Hair follicle dermal papilla cell (primary cell): ENCODE data around the gene ITLN2. TPM values are rescaled to one million over a fixed set of nuclear protein-coding genes. Genes with fewer than 3 reads are reported as not detected.

Experiments
- total RNA-seq: library from RNA; depleted of rRNA; stranded (reverse); fragments of >200 nt; gene quantifications from 2 replicates; pipeline ENCODE4 v1.2.3, GENCODE V29; 2012

ITLN2 gene
- not detected in 2 replicates for total RNA-seq

GRCh38 chr1:160954158-160955104 lies at the start of gene ITLN2:
Gene ITLN2, minus strand, starts transcription at chr1:160954809. Its CDS starts 68 bp downstream, at chr1:160954741.

Other genes with a start within 250 kb of the ITLN2 start
- gene CD48, start 243.0 kb downstream of the ITLN2 start, total RNA-seq: not detected in 2 replicates
- not detected in 2 replicates for gene SLAMF7, start 215.6 kb downstream of the ITLN2 start, total RNA-seq
- not detected in 2 replicates for gene LY9, start 158.6 kb downstream of the ITLN2 start, total RNA-seq
- gene CD244, start 91.9 kb downstream of the ITLN2 start, total RNA-seq: not detected in 2 replicates
- not detected in 2 replicates for gene ITLN1, start 69.6 kb downstream of the ITLN2 start, total RNA-seq
- gene F11R, start 66.3 kb upstream of the ITLN2 start, total RNA-seq: 2.1 and 3.6 TPM in 2 replicates
- gene TSTD1, start 84.2 kb upstream of the ITLN2 start, total RNA-seq: 1.5 TPM in 1 of 2 replicates, not detected in the other
- 60.5 and 62.1 TPM in 2 replicates for gene USF1, start 91.2 kb upstream of the ITLN2 start, total RNA-seq
- gene ARHGAP30, start 115.1 kb upstream of the ITLN2 start, total RNA-seq: not detected in 2 replicates
- gene NECTIN4, start 134.7 kb upstream of the ITLN2 start, total RNA-seq: 0.12 and 0.49 TPM in 2 replicates
- 0.65 and 2.2 TPM in 2 replicates for gene KLHDC9, start 143.6 kb upstream of the ITLN2 start, total RNA-seq
- 10.7 and 14.1 TPM in 2 replicates for gene PFDN2, start 163.2 kb upstream of the ITLN2 start, total RNA-seq
- 29.9 and 32.1 TPM in 2 replicates for gene NIT1, start 163.3 kb upstream of the ITLN2 start, total RNA-seq
- 42.4 and 47.7 TPM in 2 replicates for gene DEDD, start 177.9 kb upstream of the ITLN2 start, total RNA-seq
- gene UFC1, start 199.2 kb upstream of the ITLN2 start, total RNA-seq: 56.3 and 58.4 TPM in 2 replicates
- 7.9 and 10.1 TPM in 2 replicates for gene USP21, start 204.7 kb upstream of the ITLN2 start, total RNA-seq
- gene PPOX, start 211.6 kb upstream of the ITLN2 start, total RNA-seq: 7.6 and 8.6 TPM in 2 replicates
- gene B4GALT3, start 222.7 kb upstream of the ITLN2 start, total RNA-seq: 18.2 and 22.4 TPM in 2 replicates
- 15.5 and 21.4 TPM in 2 replicates for gene ADAMTS4, start 244.2 kb upstream of the ITLN2 start, total RNA-seq
- 80.5 and 94.1 TPM in 2 replicates for gene NDUFS2, start 247.6 kb upstream of the ITLN2 start, total RNA-seq